Vagina (tissue), 2 donors: ENCODE results near the gene LTK.

Experiments used
- CTCF ChIP-seq, 3 experiments: fragments of 450-650 bp in 2 of 3; fragments of 200-600 bp in 1 of 3; sonication (generic) in 1 of 3; IDR thresholded peaks; one replicate each; pipeline ENCODE4 v1.5.1; 2017 to 2019; ENCODE audit warnings: antibody characterized with exemption in 3 of 3, mild to moderate bottlenecking in 2 of 3, moderate library complexity in 2 of 3
- POLR2A ChIP-seq, 2 donors: fragments of 450-650 bp; IDR thresholded peaks; one replicate each; pipeline ENCODE4 v1.6.1; 2017; ENCODE audit warnings: antibody characterized with exemption in 2 of 2, mild to moderate bottlenecking in 2 of 2, moderate library complexity in 2 of 2

GRCh38 chr15:41501191-41501917 is 12.3 kb downstream of the LTK start:
- no peak for TF ChIP-seq CTCF (IDR thresholded peaks at IDR 0.05)
- TF ChIP-seq POLR2A (IDR thresholded peaks at IDR 0.05), result no peak
